Measurements from ENCODE around the gene MB21D2.
A peak's percentile ranks its signal among the peaks of the same experiment; 100 is the strongest.
"Not testable (repeated sequence)": the region's sequence is repeated elsewhere in the genome, so short reads cannot be mapped to it uniquely, and the experiment has no call there.

The MB21D2 gene

DNA sequence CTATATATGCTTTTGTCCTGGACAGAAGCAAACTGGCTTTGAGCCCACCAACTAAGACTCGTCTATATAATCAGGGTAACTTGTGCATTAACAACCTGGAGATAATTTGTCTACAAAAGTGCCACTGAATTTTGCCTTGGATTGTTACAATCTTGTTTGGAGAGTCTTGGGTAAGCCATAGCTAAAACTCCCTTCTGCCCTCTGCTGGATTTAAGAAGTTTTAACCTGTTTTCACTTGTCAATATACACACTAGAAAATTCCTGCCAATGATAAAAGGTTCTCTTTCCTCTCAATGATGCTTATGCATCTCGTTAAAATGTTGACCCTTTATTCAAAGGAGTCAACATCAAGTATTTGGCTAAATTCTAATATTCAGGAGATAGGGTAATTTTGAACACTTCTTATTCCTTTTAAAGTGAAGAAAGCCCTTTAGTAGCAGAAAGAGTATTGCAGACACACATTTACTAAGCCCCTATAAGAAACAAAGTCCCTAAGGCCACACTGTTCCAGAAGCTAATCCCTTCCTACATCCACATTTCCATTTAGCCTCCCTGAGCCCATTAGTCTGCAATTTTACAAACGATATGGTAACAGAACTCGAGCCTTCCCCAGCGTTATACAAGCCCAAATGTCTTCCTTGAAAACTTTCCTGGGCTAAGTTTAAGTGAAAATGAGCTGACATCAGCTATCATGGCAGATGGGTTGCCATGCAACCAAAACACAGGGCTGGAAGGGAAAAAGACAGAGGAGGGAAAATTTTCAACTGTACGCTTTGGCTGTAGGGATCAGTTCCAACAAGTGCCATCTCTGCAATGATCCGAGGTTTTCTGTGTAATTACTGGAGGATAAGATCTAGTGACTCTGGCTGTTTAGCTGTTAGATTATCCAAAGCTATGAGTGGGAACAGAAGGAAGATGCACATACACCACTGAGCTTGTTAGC is 114.4 kb downstream of the MB21D2 start:
- DNase-seq (ENCODE audit: low read depth, low spot score), result peak; percentile 61

DNA sequence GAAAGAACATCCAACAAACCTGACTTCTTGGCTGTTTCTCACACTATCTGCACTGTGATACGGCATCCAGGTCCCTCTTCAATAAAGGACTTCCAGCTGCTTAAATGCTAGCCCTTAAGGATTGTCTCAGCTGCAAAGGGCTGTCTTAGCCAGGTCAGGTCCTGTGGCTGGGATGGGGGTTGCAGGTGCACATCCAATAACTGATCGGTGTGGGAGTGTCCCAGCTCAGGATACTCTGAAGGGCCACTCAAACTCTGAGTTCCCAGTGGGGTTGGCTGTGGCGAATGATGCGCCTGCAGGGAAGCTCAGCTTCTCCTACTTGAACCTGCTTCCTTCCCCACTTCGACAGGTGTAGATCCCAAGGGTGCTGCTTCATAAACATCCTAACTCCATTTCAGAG is 115.7 kb downstream of the MB21D2 start:
- no peak for DNase-seq (ENCODE audit: low read depth, low spot score)

DNA sequence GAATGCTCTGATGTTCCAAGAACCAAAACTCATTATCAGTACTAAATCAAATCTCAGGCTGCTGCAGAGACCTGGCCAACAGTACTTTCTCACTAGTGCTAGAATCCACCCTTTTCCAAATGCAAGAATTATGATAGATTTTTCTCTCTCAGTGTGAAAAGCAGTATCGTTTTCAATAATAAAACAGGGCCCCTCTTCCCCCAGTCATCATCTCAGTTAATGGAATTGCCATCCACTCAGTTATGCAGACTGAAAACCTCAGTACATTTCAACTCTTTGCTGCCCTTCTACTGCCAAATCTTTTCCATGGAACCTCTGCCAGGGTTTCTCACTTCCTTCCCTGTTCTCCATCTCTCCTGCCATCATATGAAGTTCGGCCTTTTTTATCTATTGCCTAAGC is 117.9 kb downstream of the MB21D2 start:
- DNase-seq (ENCODE audit: low read depth, low spot score), result no peak

DNA sequence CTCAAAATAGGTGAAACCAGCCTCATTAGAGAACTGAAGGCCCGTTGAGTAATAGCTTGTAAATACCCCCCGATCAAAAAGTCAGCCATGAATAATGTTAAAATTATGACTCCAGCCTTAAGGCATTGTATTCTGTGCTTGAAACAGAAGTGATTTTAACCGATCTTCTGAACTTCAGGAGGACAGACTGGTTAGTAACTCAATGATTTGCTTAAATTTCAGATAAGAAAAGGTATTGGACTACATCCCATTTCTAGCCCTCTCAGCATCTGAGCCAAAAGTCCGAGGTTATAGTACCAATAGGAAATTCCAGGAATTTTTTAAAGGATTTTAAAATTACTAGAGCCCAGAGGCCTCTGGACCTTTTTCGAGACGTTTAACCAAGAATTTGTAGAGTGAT is 122.6 kb downstream of the MB21D2 start:
- peak; percentile 43 for DNase-seq (ENCODE audit: low read depth, low spot score)

GRCh38 chr3:192794216-192794615 is 123.4 kb downstream of the MB21D2 start:
- peak; percentile 17 for DNase-seq (ENCODE audit: low read depth, low spot score)

DNA sequence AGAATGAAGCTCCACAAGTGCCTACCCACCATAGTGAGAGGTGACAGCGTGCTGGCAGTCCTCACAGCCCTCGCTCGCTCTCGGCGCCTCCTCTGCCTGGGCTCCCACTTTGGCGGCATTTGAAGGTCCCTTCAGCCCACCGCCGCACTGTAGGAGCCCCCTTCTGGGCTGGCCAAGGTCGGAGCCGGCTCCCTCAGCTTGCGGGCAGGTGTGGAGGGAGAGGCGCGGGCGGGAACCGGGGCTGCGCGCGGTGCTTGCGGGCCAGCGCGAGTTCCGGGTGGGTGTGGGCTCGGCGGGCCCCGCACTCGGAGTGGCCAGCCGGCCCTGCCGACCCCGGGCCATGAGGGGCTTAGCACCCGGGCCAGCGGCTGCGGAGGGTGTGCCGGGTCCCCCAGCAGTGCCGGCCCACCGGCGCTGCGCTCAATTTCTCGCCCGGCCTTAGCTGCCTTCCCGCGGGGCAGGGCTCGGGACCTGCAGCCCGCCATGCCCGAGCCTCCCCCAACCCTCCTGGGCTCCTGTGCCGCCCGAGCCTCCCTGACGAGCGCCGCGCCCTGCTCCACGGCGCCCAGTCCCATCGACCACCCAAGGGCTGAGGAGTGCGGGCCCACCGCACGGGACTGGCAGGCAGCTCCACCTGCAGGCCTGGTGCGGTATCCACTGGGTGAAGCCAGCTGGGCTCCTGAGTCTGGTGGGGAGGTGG is 128.7 kb downstream of the MB21D2 start:
- DNase-seq (ENCODE audit: low read depth, low spot score), result not testable (repeated sequence)

- DNase-seq (ENCODE audit: low read depth, low spot score), result no peak
Measured at GRCh38 chr3:192778508-192778907, 139.1 kb downstream of the MB21D2 start.

- not testable (repeated sequence) for DNase-seq (ENCODE audit: low read depth, low spot score)
Measured at GRCh38 chr3:192774341-192774740, 143.3 kb downstream of the MB21D2 start.

DNA sequence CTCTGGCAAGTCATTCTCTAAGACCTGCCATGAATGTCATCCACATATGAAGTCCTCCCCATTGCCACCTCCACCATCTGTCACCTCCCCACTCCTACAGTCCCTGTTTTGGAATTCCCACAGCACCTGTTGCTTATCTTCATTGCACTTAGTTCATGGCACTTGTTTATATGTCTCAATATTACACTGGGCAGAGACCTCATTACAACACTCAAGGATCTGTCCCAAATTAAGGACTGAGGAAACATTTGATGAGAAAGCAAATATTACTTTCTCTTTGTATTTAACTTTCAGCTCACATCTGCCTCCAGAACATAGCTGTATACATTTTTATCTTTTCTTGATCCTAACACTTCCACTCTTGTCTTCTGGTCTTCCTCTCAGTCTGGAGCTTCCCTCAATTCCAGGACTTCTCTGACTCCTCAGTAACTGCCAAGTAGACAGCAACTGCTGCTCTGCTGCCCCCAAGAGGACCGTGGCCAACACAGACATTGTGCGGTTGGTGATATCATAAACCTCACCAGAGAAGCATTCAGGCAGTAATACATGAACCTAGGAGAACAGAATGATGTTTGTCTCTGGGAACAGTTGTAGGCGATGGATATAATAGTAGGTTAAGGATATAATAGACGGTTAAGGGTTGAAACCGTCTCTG is 145.3 kb downstream of the MB21D2 start:
- peak; percentile 50 for DNase-seq (ENCODE audit: low read depth, low spot score)

- DNase-seq (ENCODE audit: low read depth, low spot score), result no peak
Measured at GRCh38 chr3:192758654-192759053, 159.0 kb downstream of the MB21D2 start.

- no peak for DNase-seq (ENCODE audit: low read depth, low spot score)
Measured at GRCh38 chr3:192751148-192751547, 166.5 kb downstream of the MB21D2 start.

DNA sequence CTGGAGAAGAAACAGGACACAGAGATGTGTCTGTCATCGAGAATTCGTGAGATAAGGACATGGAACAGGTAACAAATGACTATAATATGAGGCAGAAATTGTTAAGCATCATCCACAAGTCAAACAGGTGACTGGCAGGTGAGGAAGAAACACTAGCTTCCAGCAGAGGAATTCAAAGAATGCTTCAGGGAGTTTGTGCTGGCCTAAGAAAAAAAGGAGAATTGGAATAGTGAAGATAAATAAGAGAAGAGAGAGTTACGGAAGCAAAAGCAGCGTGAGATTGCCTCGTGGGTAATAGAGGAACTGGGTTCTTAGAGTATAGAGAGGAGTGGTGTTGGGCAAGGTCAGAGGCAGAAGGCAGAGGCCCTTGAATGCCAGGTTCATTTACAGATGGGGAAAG is 167.5 kb downstream of the MB21D2 start:
- no peak for DNase-seq (ENCODE audit: low read depth, low spot score)

DNA sequence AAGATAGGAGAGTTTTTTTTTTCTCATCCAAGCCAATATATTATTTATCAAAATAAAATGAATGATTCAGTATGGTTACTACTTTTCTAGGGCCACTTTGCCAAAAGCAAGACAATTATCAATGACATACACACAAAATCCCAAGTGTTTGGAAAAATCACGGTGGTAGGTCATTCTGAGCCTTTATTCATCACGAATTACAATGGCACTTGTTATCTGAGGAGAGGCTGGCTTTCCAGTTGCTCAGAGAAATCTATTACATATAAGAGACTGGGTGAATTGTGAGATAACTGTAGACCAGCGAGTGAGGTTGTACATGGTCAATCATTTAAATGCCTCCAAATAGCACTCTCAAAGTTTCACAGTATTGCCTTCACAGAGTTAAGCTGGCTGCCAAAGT is 169.9 kb downstream of the MB21D2 start:
- no peak for DNase-seq (ENCODE audit: low read depth, low spot score)

- no peak for DNase-seq (ENCODE audit: low read depth, low spot score)
Measured at GRCh38 chr3:192747145-192747544, 170.5 kb downstream of the MB21D2 start.
